GM23338 (cell line): ENCODE data around the gene HVCN1. TPM values are rescaled to one million over a fixed set of nuclear protein-coding genes. Genes with fewer than 3 reads are reported as not detected.

ENCODE experiments used
- ATAC-seq: fragments of 200-7000 bp; cut with Tn5 transposase; 3 replicates; pipeline ENCODE4 v1.9.1; 2020
- DNase-seq: peaks from one replicate; pipeline ENCODE4 v3.0.0-alpha.2; 2015; ENCODE audit warnings: low spot score
- H2AFZ ChIP-seq: fragments of 200-600 bp; sonication (generic); 2 replicates; pipeline ENCODE4 v1.8.0; 2016; ENCODE audit warnings: antibody characterized with exemption, mild to moderate bottlenecking, moderate library complexity
- H3F3A ChIP-seq: fragments of 200-600 bp; sonication (generic); replicated peaks from 2 replicates; pipeline ENCODE4 v1.8.0; 2017; ENCODE audit warnings: antibody characterized with exemption, mixed run types, low read depth
- H3K27ac ChIP-seq: fragments of 200-600 bp; sonication (generic); 2 replicates; pipeline ENCODE4 v1.6.1; 2016; ENCODE audit warnings: low read depth
- H3K27me3 ChIP-seq: fragments of 200-600 bp; sonication (generic); 2 replicates; pipeline ENCODE4 v1.8.0; 2016; ENCODE audit warnings: mild to moderate bottlenecking, mixed run types, moderate library complexity; ENCODE audit not compliant: insufficient read depth
- H3K36me3 ChIP-seq: fragments of 200-600 bp; sonication (generic); 2 replicates; pipeline ENCODE4 v1.8.0; 2016; ENCODE audit warnings: mild to moderate bottlenecking; ENCODE audit not compliant: insufficient read depth
- H3K4me1 ChIP-seq: fragments of 200-600 bp; sonication (generic); 2 replicates; pipeline ENCODE4 v1.8.0; 2016; ENCODE audit warnings: mild to moderate bottlenecking, moderate library complexity; ENCODE audit not compliant: insufficient read depth
- H3K4me2 ChIP-seq: fragments of 200-600 bp; sonication (generic); 2 replicates; pipeline ENCODE4 v1.7.1; 2017; ENCODE audit warnings: mixed run types
- H3K4me3 ChIP-seq: fragments of 200-600 bp; sonication (generic); 2 replicates; pipeline ENCODE4 v1.6.1; 2016; ENCODE audit warnings: mixed run types
- H3K79me2 ChIP-seq: fragments of 200-600 bp; sonication (generic); replicated peaks from 2 replicates; pipeline ENCODE4 v1.8.0; 2017; ENCODE audit warnings: mild to moderate bottlenecking; ENCODE audit not compliant: insufficient read depth
- H3K9me2 ChIP-seq: fragments of 200-600 bp; sonication (generic); 2 replicates; pipeline ENCODE4 v1.8.0; 2017; ENCODE audit not compliant: insufficient read depth
- H4K20me1 ChIP-seq: fragments of 200-600 bp; sonication (generic); replicated peaks from 2 replicates; pipeline ENCODE4 v1.8.0; 2017; ENCODE audit warnings: mild to moderate bottlenecking; ENCODE audit not compliant: insufficient read depth
- H3K27ac Mint-ChIP-seq: 2 replicates; pipeline ENCODE4 v1.8.0; 2020; ENCODE audit warnings: inconsistent platforms, mild to moderate bottlenecking, moderate library complexity, mixed read lengths
- H3K27me3 Mint-ChIP-seq: 3 replicates; pipeline ENCODE4 v1.8.0; 2022; ENCODE audit warnings: low read depth, mild to moderate bottlenecking, moderate library complexity, mixed read lengths, inconsistent platforms; ENCODE audit not compliant: insufficient read depth, poor library complexity
- H3K36me3 Mint-ChIP-seq: 3 replicates; pipeline ENCODE4 v1.8.0; 2021; ENCODE audit warnings: low read depth, mild to moderate bottlenecking, inconsistent platforms, moderate library complexity, mixed read lengths
- H3K4me1 Mint-ChIP-seq: 3 replicates; pipeline ENCODE4 v1.8.0; 2020; ENCODE audit warnings: mild to moderate bottlenecking, inconsistent platforms, mixed read lengths
- H3K4me3 Mint-ChIP-seq: 3 replicates; pipeline ENCODE4 v1.8.0; 2021; ENCODE audit warnings: moderate library complexity, mild to moderate bottlenecking, inconsistent platforms, mixed read lengths
- H3K9me3 Mint-ChIP-seq: 3 replicates; pipeline ENCODE4 v1.8.0; 2020; ENCODE audit warnings: moderate library complexity, mild to moderate bottlenecking, inconsistent platforms, mixed read lengths
- CREB1 ChIP-seq: fragments of 250-450 bp; sonication (Bioruptor Pico); IDR thresholded peaks from 2 replicates; pipeline ENCODE4 v1.5.0; 2020; ENCODE audit warnings: low read depth, mild to moderate bottlenecking, moderate library complexity
- EZH2 ChIP-seq: fragments of 200-600 bp; sonication (generic); IDR thresholded peaks from one replicate; pipeline ENCODE4 v1.8.0; 2017; ENCODE audit warnings: antibody characterized with exemption, mild to moderate bottlenecking, low read depth; ENCODE audit not compliant: unreplicated experiment
- JUNB ChIP-seq: IDR thresholded peaks from one replicate; pipeline ENCODE4 v1.6.1; 2016; ENCODE audit warnings: antibody characterized with exemption; ENCODE audit not compliant: unreplicated experiment
- NANOG ChIP-seq: IDR thresholded peaks from 2 replicates; pipeline ENCODE4 v1.6.1; 2016; ENCODE audit warnings: antibody characterized with exemption, borderline replicate concordance
- POLR2AphosphoS5 ChIP-seq: IDR thresholded peaks from 2 replicates; pipeline ENCODE4 v1.6.1; 2016; ENCODE audit warnings: antibody characterized with exemption, low read depth
- STAT1 ChIP-seq: IDR thresholded peaks from one replicate; pipeline ENCODE4 v1.6.1; 2016; ENCODE audit warnings: antibody characterized with exemption; ENCODE audit not compliant: unreplicated experiment
- ZNF331 ChIP-seq: fragments of 250-450 bp; sonication (Bioruptor Pico); IDR thresholded peaks from 2 replicates; pipeline ENCODE4 v1.5.0; 2020; ENCODE audit warnings: low read depth, mild to moderate bottlenecking, moderate library complexity
- polyA plus RNA-seq: library from polyadenylated mRNA; unstranded; fragments of >200 nt; fragmentation: Nextera tagmentation; extraction: Ambion mirVana; gene quantifications from 2 replicates; pipeline ENCODE4 v1.2.1, GENCODE V29; 2016
- total RNA-seq: library from RNA; depleted of rRNA; stranded (reverse); fragments of >200 nt; shearing (Covaris generic); gene quantifications from 2 replicates; pipeline ENCODE4 v1.2.3, GENCODE V29; 2014
- TF ChIP-seq, protein P1 (sequence below), 2 experiments: fragments of 200-600 bp in 1 of 2; sonication (generic) in 1 of 2; conservative IDR thresholded peaks; 2 replicates each; pipeline versions ENCODE4 v1.5.1 to v1.6.1; 2016 to 2017; ENCODE audit warnings: antibody characterized with exemption in 2 of 2, low read depth in 2 of 2, mild to moderate bottlenecking in 2 of 2, moderate library complexity in 1 of 2
- TF ChIP-seq, protein P2 (sequence below): IDR thresholded peaks from one replicate; pipeline ENCODE4 v1.6.1; 2018; ENCODE audit warnings: antibody characterized with exemption; ENCODE audit not compliant: unreplicated experiment
- TF ChIP-seq, protein P3 (sequence below): fragments of 250-450 bp; sonication (Bioruptor Pico); IDR thresholded peaks from 2 replicates; pipeline ENCODE4 v1.5.0; 2020; ENCODE audit warnings: mild to moderate bottlenecking, moderate library complexity
- TF ChIP-seq, protein P4 (sequence below): IDR thresholded peaks from 2 replicates; pipeline ENCODE4 v1.6.1; 2016; ENCODE audit warnings: antibody characterized with exemption

Gene HVCN1
- total and polyA plus RNA-seq, 2 experiments from 2014 or later, result 10.4 to 10.7 TPM

DNA sequence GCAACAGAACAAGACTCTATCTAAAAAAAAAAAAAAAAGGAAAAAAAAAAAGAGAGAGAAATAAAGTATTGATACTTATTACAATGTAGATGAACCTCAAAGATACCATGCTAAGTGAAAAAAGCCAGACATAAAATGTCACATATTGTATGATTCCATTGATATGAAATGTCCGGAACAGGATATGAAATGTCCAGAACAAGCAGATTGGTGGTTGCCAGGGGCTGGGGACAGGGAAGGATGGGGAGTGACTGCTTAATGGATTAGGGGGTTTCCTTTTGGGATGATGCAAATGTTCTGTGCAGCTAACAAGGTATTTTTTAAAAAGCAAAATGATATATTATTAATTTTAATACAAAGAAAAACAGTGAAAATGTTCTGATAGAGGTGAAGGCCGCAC, 5.0 kb downstream of the HVCN1 start:
- Histone ChIP-seq H4K20me1 (no peaks in the 10 kb centered on the region), H3K27me3 (peaks cover 15% of the 10 kb centered on the region), H3K4me2 (no peak overlapping the region), H3K79me2 (no peaks in the 10 kb centered on the region), H3K9me2 (no peaks in the 10 kb centered on the region), H3K4me1 (no peaks in the 10 kb centered on the region), H3F3A (no peaks in the 10 kb centered on the region), H2AFZ (no peak overlapping the region), H3K4me3 (no peak overlapping the region), H3K27ac (no peak overlapping the region), H3K36me3 (no peaks in the 10 kb centered on the region)
- ATAC-seq, result no peak
- Mint-ChIP-seq H3K27me3 (peaks cover 14% of the 10 kb centered on the region), H3K9me3 (no peaks in the 10 kb centered on the region; the same call in 2 of the 3 replicates), H3K27ac (no peak overlapping the region), H3K4me1 (peaks cover 4% of the 10 kb centered on the region; the same call in 1 of the 3 replicates), H3K36me3 (no peaks in the 10 kb centered on the region; the same call in none of the 3 replicates), H3K4me3 (no peak overlapping the region)
- DNase-seq, result no peak
- TF ChIP-seq JUNB, result no peak
- TF ChIP-seq, protein P1, sequence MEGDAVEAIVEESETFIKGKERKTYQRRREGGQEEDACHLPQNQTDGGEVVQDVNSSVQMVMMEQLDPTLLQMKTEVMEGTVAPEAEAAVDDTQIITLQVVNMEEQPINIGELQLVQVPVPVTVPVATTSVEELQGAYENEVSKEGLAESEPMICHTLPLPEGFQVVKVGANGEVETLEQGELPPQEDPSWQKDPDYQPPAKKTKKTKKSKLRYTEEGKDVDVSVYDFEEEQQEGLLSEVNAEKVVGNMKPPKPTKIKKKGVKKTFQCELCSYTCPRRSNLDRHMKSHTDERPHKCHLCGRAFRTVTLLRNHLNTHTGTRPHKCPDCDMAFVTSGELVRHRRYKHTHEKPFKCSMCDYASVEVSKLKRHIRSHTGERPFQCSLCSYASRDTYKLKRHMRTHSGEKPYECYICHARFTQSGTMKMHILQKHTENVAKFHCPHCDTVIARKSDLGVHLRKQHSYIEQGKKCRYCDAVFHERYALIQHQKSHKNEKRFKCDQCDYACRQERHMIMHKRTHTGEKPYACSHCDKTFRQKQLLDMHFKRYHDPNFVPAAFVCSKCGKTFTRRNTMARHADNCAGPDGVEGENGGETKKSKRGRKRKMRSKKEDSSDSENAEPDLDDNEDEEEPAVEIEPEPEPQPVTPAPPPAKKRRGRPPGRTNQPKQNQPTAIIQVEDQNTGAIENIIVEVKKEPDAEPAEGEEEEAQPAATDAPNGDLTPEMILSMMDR (conservative IDR thresholded peaks at IDR 0.05; ENCODE audit: low read depth in 2 of 2), result no peak
- TF ChIP-seq NANOG, result no peak
- TF ChIP-seq, protein P2, sequence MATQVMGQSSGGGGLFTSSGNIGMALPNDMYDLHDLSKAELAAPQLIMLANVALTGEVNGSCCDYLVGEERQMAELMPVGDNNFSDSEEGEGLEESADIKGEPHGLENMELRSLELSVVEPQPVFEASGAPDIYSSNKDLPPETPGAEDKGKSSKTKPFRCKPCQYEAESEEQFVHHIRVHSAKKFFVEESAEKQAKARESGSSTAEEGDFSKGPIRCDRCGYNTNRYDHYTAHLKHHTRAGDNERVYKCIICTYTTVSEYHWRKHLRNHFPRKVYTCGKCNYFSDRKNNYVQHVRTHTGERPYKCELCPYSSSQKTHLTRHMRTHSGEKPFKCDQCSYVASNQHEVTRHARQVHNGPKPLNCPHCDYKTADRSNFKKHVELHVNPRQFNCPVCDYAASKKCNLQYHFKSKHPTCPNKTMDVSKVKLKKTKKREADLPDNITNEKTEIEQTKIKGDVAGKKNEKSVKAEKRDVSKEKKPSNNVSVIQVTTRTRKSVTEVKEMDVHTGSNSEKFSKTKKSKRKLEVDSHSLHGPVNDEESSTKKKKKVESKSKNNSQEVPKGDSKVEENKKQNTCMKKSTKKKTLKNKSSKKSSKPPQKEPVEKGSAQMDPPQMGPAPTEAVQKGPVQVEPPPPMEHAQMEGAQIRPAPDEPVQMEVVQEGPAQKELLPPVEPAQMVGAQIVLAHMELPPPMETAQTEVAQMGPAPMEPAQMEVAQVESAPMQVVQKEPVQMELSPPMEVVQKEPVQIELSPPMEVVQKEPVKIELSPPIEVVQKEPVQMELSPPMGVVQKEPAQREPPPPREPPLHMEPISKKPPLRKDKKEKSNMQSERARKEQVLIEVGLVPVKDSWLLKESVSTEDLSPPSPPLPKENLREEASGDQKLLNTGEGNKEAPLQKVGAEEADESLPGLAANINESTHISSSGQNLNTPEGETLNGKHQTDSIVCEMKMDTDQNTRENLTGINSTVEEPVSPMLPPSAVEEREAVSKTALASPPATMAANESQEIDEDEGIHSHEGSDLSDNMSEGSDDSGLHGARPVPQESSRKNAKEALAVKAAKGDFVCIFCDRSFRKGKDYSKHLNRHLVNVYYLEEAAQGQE, result no peak
- no peak for TF ChIP-seq ZNF331 (CRISPR knock-in tag)
- TF ChIP-seq CREB1, result no peak
- no peak for TF ChIP-seq POLR2AphosphoS5
- TF ChIP-seq STAT1, result no peak
- TF ChIP-seq, protein P3, sequence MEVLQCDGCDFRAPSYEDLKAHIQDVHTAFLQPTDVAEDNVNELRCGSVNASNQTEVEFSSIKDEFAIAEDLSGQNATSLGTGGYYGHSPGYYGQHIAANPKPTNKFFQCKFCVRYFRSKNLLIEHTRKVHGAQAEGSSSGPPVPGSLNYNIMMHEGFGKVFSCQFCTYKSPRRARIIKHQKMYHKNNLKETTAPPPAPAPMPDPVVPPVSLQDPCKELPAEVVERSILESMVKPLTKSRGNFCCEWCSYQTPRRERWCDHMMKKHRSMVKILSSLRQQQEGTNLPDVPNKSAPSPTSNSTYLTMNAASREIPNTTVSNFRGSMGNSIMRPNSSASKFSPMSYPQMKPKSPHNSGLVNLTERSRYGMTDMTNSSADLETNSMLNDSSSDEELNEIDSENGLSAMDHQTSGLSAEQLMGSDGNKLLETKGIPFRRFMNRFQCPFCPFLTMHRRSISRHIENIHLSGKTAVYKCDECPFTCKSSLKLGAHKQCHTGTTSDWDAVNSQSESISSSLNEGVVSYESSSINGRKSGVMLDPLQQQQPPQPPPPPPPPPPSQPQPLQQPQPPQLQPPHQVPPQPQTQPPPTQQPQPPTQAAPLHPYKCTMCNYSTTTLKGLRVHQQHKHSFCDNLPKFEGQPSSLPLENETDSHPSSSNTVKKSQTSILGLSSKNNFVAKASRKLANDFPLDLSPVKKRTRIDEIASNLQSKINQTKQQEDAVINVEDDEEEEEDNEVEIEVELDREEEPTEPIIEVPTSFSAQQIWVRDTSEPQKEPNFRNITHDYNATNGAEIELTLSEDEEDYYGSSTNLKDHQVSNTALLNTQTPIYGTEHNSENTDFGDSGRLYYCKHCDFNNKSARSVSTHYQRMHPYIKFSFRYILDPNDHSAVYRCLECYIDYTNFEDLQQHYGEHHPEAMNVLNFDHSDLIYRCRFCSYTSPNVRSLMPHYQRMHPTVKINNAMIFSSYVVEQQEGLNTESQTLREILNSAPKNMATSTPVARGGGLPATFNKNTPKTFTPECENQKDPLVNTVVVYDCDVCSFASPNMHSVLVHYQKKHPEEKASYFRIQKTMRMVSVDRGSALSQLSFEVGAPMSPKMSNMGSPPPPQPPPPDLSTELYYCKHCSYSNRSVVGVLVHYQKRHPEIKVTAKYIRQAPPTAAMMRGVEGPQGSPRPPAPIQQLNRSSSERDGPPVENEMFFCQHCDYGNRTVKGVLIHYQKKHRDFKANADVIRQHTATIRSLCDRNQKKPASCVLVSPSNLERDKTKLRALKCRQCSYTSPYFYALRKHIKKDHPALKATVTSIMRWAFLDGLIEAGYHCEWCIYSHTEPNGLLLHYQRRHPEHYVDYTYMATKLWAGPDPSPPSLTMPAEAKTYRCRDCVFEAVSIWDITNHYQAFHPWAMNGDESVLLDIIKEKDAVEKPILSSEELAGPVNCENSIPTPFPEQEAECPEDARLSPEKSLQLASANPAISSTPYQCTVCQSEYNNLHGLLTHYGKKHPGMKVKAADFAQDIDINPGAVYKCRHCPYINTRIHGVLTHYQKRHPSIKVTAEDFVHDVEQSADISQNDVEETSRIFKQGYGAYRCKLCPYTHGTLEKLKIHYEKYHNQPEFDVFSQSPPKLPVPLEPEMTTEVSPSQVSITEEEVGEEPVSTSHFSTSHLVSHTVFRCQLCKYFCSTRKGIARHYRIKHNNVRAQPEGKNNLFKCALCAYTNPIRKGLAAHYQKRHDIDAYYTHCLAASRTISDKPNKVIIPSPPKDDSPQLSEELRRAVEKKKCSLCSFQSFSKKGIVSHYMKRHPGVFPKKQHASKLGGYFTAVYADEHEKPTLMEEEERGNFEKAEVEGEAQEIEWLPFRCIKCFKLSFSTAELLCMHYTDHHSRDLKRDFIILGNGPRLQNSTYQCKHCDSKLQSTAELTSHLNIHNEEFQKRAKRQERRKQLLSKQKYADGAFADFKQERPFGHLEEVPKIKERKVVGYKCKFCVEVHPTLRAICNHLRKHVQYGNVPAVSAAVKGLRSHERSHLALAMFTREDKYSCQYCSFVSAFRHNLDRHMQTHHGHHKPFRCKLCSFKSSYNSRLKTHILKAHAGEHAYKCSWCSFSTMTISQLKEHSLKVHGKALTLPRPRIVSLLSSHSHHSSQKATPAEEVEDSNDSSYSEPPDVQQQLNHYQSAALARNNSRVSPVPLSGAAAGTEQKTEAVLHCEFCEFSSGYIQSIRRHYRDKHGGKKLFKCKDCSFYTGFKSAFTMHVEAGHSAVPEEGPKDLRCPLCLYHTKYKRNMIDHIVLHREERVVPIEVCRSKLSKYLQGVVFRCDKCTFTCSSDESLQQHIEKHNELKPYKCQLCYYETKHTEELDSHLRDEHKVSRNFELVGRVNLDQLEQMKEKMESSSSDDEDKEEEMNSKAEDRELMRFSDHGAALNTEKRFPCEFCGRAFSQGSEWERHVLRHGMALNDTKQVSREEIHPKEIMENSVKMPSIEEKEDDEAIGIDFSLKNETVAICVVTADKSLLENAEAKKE (CRISPR knock-in tag), result no peak
- no peak for TF ChIP-seq EZH2
- TF ChIP-seq, protein P4, sequence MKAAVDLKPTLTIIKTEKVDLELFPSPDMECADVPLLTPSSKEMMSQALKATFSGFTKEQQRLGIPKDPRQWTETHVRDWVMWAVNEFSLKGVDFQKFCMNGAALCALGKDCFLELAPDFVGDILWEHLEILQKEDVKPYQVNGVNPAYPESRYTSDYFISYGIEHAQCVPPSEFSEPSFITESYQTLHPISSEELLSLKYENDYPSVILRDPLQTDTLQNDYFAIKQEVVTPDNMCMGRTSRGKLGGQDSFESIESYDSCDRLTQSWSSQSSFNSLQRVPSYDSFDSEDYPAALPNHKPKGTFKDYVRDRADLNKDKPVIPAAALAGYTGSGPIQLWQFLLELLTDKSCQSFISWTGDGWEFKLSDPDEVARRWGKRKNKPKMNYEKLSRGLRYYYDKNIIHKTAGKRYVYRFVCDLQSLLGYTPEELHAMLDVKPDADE, result no peak
